Peyer's patch (tissue), 4 donors: ENCODE results near the gene KIR2DL4. TPM values are rescaled to one million over a fixed set of nuclear protein-coding genes. Genes with fewer than 3 reads are reported as not detected.
"Not testable (repeated sequence)": the region's sequence is repeated elsewhere in the genome, so short reads cannot be mapped to it uniquely, and the experiment has no call there.

ENCODE experiments used
- DNase-seq, 3 donors: peaks; one replicate each; pipeline ENCODE4 v3.0.0-alpha.2; 2017 to 2019
- H3K27ac ChIP-seq, 4 donors: fragments of 200-600 bp; sonication (generic); one replicate each; pipeline ENCODE4 v1.5.1; 2016 to 2019
- H3K27me3 ChIP-seq, 2 donors: fragments of 200-600 bp; sonication (generic); one replicate each; pipeline ENCODE4 v1.5.1; 2019
- H3K36me3 ChIP-seq, 3 donors: fragments of 200-600 bp; sonication (generic); one replicate each; pipeline ENCODE4 v1.5.1; 2016 to 2019
- H3K4me1 ChIP-seq, 4 donors: fragments of 200-600 bp; sonication (generic); one replicate each; pipeline ENCODE4 v1.5.1; 2016 to 2019
- H3K4me3 ChIP-seq, 4 donors: fragments of 200-600 bp; sonication (generic); 1 replicate in 3 of 4; 2 replicates in 1 of 4; pipeline ENCODE4 v1.5.1; 2016 to 2019; ENCODE audit warnings: mild to moderate bottlenecking in 1 of 4
- H3K9me3 ChIP-seq, 4 donors: fragments of 200-600 bp; sonication (generic); one replicate each; pipeline ENCODE4 v1.5.1; 2016 to 2019; ENCODE audit warnings: mild to moderate bottlenecking in 1 of 4
- CTCF ChIP-seq, 6 experiments: fragments of 450-650 bp in 4 of 6; fragments of 200-600 bp in 2 of 6; sonication (generic) in 1 of 6; IDR thresholded peaks; one replicate each; pipeline ENCODE4 v1.5.1; 2017 to 2019; ENCODE audit warnings: antibody characterized with exemption in 6 of 6, mild to moderate bottlenecking in 3 of 6, moderate library complexity in 1 of 6
- POLR2A ChIP-seq, 2 donors: fragments of 450-650 bp; IDR thresholded peaks; one replicate each; pipeline ENCODE4 v1.5.1; 2017; ENCODE audit warnings: antibody characterized with exemption in 2 of 2, mild to moderate bottlenecking in 2 of 2, moderate library complexity in 2 of 2
- total RNA-seq, 4 donors: library from RNA; depleted of rRNA; stranded (reverse); fragments of >200 nt; gene quantifications; one replicate each; pipeline ENCODE4 v1.1.0, GENCODE V29; 2016

KIR2DL4 gene
- total RNA-seq, 4 donors from 2014 or later: 2.0 TPM; not detected in 3

- not testable (repeated sequence) for H3K27me3 ChIP-seq, H3K4me1 ChIP-seq, H3K27ac ChIP-seq, H3K4me3 ChIP-seq, DNase-seq, H3K36me3 ChIP-seq, H3K9me3 ChIP-seq
Measured at GRCh38 chr19:54782916-54783315, 20.5 kb upstream of the KIR2DL4 start.

GRCh38 chr19:54786091-54786723 is 17.2 kb upstream of the KIR2DL4 start:
- H3K4me3 ChIP-seq, DNase-seq, H3K27me3 ChIP-seq: not testable (repeated sequence)

GRCh38 chr19:54788154-54788553 is 15.3 kb upstream of the KIR2DL4 start:
- H3K27me3 ChIP-seq, H3K4me3 ChIP-seq, H3K9me3 ChIP-seq, H3K27ac ChIP-seq, DNase-seq, H3K4me1 ChIP-seq, H3K36me3 ChIP-seq: not testable (repeated sequence)

More at GRCh38 chr19:54786091-54786723, 17.2 kb upstream of the KIR2DL4 start:
- H3K4me1 ChIP-seq, H3K36me3 ChIP-seq, H3K9me3 ChIP-seq, H3K27ac ChIP-seq: not testable (repeated sequence)

GRCh38 chr19:54790711-54791110 is 12.7 kb upstream of the KIR2DL4 start:
- no peaks in the 10 kb centered on the region for H3K4me1 ChIP-seq
- H3K9me3 ChIP-seq: no peaks in the 10 kb centered on the region
- TF ChIP-seq POLR2A (IDR thresholded peaks at IDR 0.05) (no peak), CTCF (IDR thresholded peaks at IDR 0.05) (no peak)
- no peaks in the 10 kb centered on the region for H3K27me3 ChIP-seq
- no peak overlapping the region for H3K27ac ChIP-seq
- no peaks in the 10 kb centered on the region for H3K36me3 ChIP-seq
- no peak for DNase-seq
- H3K4me3 ChIP-seq: no peak overlapping the region

- Histone ChIP-seq H3K27ac (no peak overlapping the region), H3K4me1 (no peaks in the 10 kb centered on the region), H3K36me3 (no peaks in the 10 kb centered on the region), H3K4me3 (no peak overlapping the region), H3K27me3 (no peaks in the 10 kb centered on the region), H3K9me3 (no peaks in the 10 kb centered on the region)
- TF ChIP-seq POLR2A (IDR thresholded peaks at IDR 0.05): no peak
- no peak for TF ChIP-seq CTCF (IDR thresholded peaks at IDR 0.05)
- DNase-seq: no peak
Measured at GRCh38 chr19:54791476-54791875, 11.9 kb upstream of the KIR2DL4 start.

- no peaks in the 10 kb centered on the region for H3K4me1 ChIP-seq
- H3K4me3 ChIP-seq: peak overlapping the region in 2 of 4 donors; percentile 23 to 32
- no peaks in the 10 kb centered on the region for H3K27me3 ChIP-seq
- TF ChIP-seq POLR2A (IDR thresholded peaks at IDR 0.05) (no peak), CTCF (IDR thresholded peaks at IDR 0.05) (no peak)
- no peaks in the 10 kb centered on the region for H3K36me3 ChIP-seq
- no peak overlapping the region for H3K27ac ChIP-seq
- no peaks in the 10 kb centered on the region for H3K9me3 ChIP-seq
- DNase-seq: no peak
Measured at GRCh38 chr19:54792814-54793213, 10.6 kb upstream of the KIR2DL4 start.

GRCh38 chr19:54795758-54796157 is 7.7 kb upstream of the KIR2DL4 start:
- DNase-seq: no peak
- Histone ChIP-seq H3K36me3 (no peaks in the 10 kb centered on the region), H3K4me1 (no peaks in the 10 kb centered on the region), H3K27me3 (no peaks in the 10 kb centered on the region), H3K27ac (no peak overlapping the region), H3K9me3 (no peaks in the 10 kb centered on the region), H3K4me3 (no peak overlapping the region)
- TF ChIP-seq POLR2A (IDR thresholded peaks at IDR 0.05): no peak
- no peak for TF ChIP-seq CTCF (IDR thresholded peaks at IDR 0.05)
